GM21515 (cell line): Measurements from ENCODE around the gene ART4.

Source experiments
- ATAC-seq: cut with Tn5 transposase; IDR thresholded peaks from one replicate; pipeline ENCODE4 v1.9.1; 2021; ENCODE audit not compliant: unreplicated experiment

Gene ART4

GRCh38 chr12:14843425-14843887 lies at the start of gene ART4:
ART4 (minus strand) TSS chr12:14843526; CDS start chr12:14843113, 413 bp downstream.
- ATAC-seq, result no peak

GRCh38 chr12:14892726-14893505 lies 49.6 kb upstream of the ART4 start:
- no peak for ATAC-seq

- no peak for ATAC-seq
Observed at GRCh38 chr12:14890701-14891100, 47.4 kb upstream of the ART4 start.

- no peak for ATAC-seq
Observed at GRCh38 chr12:14886271-14886670, 42.9 kb upstream of the ART4 start.

- ATAC-seq, result no peak
Observed at GRCh38 chr12:14885718-14886221, 42.4 kb upstream of the ART4 start, which contains the start of gene MGP. MGP (minus strand) TSS chr12:14885854; CDS start chr12:14885791, 63 bp downstream.

- peak; percentile 93 for ATAC-seq
Observed at GRCh38 chr12:14884458-14884878, 41.1 kb upstream of the ART4 start.

GRCh38 chr12:14883686-14884085 lies 40.4 kb upstream of the ART4 start:
- ATAC-seq, result no peak

GRCh38 chr12:14880890-14881453 lies 37.6 kb upstream of the ART4 start:
- ATAC-seq, result no peak

- ATAC-seq, result no peak
Observed at GRCh38 chr12:14879222-14879933, 36.1 kb upstream of the ART4 start.

- ATAC-seq, result no peak
Observed at GRCh38 chr12:14878488-14878887, 35.2 kb upstream of the ART4 start.

GRCh38 chr12:14876833-14877232 lies 33.5 kb upstream of the ART4 start:
- ATAC-seq, result no peak

GRCh38 chr12:14874882-14875281 lies 31.6 kb upstream of the ART4 start:
- ATAC-seq, result no peak

- ATAC-seq, result no peak
Observed at GRCh38 chr12:14873440-14874185, 30.3 kb upstream of the ART4 start.

- no peak for ATAC-seq
Observed at GRCh38 chr12:14871886-14872285, 28.6 kb upstream of the ART4 start.

- no peak for ATAC-seq
Observed at GRCh38 chr12:14871247-14871646, 27.9 kb upstream of the ART4 start.

- ATAC-seq, result no peak
Observed at GRCh38 chr12:14868916-14869506, 25.7 kb upstream of the ART4 start.

GRCh38 chr12:14860490-14860889 lies 17.2 kb upstream of the ART4 start:
- ATAC-seq, result no peak

GRCh38 chr12:14858513-14858912 lies 15.2 kb upstream of the ART4 start:
- ATAC-seq, result no peak

GRCh38 chr12:14854586-14855183 lies 11.4 kb upstream of the ART4 start:
- no peak for ATAC-seq

- no peak for ATAC-seq
Observed at GRCh38 chr12:14853961-14854360, 10.6 kb upstream of the ART4 start.
